Smooth muscle cell of the pulmonary artery (primary cell): Measurements from ENCODE around the gene GPR63. TPM values are rescaled to one million over a fixed set of nuclear protein-coding genes. Genes with fewer than 3 reads are reported as not detected.

Experiments used
- total RNA-seq: library from RNA; depleted of rRNA; stranded (reverse); fragments of >200 nt; gene quantifications from 2 replicates; pipeline ENCODE4 v1.2.3, GENCODE V29; 2014

Gene GPR63, protein sequence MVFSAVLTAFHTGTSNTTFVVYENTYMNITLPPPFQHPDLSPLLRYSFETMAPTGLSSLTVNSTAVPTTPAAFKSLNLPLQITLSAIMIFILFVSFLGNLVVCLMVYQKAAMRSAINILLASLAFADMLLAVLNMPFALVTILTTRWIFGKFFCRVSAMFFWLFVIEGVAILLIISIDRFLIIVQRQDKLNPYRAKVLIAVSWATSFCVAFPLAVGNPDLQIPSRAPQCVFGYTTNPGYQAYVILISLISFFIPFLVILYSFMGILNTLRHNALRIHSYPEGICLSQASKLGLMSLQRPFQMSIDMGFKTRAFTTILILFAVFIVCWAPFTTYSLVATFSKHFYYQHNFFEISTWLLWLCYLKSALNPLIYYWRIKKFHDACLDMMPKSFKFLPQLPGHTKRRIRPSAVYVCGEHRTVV
- total RNA-seq: 0.20 and 0.52 TPM in 2 replicates

DNA sequence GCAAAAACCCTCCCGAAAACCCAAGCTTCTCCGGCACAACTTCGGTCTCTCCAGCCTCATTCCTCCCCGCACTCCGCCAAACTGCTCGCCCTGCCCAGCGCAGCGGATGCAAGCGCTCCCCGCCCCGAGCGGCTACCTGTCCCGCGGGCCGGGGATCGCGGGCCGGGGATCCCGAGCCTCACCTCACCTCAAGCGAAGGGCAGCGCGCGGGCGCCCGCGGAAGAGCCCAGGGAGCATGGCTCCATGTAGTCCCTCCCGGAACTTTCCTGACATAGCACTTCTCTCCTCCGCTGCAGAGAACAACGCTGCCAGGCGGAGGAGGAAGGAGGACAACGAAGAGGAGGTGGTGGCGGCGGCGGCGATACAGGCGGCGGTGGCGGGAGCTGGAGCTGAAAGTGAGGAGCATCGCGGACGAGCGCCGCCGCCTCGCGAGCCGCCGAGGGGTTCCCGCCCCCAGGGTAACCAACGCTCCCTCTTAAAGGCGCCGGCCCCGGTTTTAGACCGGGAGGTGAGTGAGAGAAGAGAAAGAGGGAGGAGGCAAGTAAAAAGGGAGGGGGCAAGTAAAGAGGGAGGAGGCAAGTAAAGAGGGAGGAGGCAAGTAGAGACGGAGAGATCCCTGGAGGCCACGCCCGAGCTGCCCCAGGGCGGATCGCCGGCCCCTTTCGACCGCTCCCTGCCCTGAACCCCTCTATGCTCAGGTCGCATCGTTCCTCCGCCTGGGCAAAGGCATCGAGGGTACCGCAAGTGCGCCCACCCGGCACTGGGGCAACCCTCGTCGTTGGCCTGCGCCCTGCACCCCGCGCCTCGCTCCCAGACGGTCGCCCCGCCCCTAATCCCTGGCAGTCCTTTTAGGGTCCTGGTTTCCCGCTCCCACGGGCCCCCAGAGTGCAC lies at the start of gene GPR63:
TSS of gene GPR63 (minus strand) at position 397 of the 891 bp plus-strand sequence. CDS start 37,746 bp downstream, outside the sequence.

Other genes starting within 250 kb of the GPR63 start
- gene NDUFAF4, start 60.4 kb upstream of the GPR63 start, total RNA-seq: 5.3 and 6.8 TPM in 2 replicates
- 0.03 TPM in 1 of 2 replicates, not detected in the other for gene KLHL32, start 87.3 kb upstream of the GPR63 start, total RNA-seq